Measurements from ENCODE around the gene GBP3. TPM values are rescaled to one million over a fixed set of nuclear protein-coding genes. Genes with fewer than 3 reads are reported as not detected.

The GBP3 gene, protein sequence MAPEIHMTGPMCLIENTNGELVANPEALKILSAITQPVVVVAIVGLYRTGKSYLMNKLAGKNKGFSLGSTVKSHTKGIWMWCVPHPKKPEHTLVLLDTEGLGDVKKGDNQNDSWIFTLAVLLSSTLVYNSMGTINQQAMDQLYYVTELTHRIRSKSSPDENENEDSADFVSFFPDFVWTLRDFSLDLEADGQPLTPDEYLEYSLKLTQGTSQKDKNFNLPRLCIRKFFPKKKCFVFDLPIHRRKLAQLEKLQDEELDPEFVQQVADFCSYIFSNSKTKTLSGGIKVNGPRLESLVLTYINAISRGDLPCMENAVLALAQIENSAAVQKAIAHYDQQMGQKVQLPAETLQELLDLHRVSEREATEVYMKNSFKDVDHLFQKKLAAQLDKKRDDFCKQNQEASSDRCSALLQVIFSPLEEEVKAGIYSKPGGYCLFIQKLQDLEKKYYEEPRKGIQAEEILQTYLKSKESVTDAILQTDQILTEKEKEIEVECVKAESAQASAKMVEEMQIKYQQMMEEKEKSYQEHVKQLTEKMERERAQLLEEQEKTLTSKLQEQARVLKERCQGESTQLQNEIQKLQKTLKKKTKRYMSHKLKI
- total RNA-seq (0.09 and 0.28 TPM in 2 replicates), polyA plus RNA-seq (not detected in 2 replicates)

DNA sequence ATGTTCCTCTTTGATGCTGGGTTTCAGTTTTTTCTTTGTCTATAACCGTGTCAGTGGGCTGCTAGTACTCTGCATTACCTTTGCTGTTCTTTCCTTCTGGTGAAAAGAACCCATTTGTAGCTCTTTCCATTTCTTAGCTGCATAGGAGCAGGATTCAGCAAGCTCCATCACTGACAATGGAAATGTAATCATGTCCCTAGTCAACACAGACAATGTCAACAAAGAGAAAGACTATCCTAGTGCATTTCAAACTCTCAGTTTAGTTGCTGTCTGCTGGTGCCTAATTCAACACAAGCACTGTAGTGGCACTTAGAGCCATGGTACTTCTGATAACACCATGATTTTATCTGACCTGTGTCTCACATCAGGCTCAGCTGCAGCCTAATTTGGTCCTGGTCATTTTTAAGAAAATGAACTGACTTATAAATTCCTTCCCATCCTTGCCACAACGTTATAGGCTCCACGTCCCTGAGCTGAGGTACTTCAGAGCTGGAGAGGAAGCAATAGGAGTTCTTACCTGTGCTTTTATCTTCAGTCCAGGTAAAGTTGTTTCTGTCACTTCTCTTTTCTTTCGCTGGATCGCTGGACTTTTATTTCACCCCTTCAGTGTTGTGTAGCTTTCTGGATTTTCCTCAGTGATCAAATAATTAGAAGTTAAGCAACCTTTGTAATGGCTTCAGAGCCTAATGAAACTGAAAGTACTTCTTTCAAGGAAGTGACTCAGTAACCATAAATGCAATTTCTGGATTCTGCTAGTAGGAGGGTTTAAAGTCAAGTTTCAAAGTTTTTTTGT lies at the start of gene GBP3:
Gene GBP3, minus strand, starts transcription at position 700 of the 793 bp plus-strand sequence. CDS start 2,145 bp downstream, outside the sequence.
- Histone ChIP-seq H3K4me3 (peak within 1 kb of the TSS; percentile 6), H3K36me3 (no peaks in the 10 kb centered on the region), H3K27me3 (no peaks in the 10 kb centered on the region), H3K27ac (peak within 1 kb of the TSS; percentile 83), H3K9me3 (ENCODE audit: low read depth) (no peaks in the 10 kb centered on the region), H3K4me1 (ENCODE audit: low read depth) (peaks cover 30% of the 10 kb centered on the region)
- TF ChIP-seq, protein P1, sequence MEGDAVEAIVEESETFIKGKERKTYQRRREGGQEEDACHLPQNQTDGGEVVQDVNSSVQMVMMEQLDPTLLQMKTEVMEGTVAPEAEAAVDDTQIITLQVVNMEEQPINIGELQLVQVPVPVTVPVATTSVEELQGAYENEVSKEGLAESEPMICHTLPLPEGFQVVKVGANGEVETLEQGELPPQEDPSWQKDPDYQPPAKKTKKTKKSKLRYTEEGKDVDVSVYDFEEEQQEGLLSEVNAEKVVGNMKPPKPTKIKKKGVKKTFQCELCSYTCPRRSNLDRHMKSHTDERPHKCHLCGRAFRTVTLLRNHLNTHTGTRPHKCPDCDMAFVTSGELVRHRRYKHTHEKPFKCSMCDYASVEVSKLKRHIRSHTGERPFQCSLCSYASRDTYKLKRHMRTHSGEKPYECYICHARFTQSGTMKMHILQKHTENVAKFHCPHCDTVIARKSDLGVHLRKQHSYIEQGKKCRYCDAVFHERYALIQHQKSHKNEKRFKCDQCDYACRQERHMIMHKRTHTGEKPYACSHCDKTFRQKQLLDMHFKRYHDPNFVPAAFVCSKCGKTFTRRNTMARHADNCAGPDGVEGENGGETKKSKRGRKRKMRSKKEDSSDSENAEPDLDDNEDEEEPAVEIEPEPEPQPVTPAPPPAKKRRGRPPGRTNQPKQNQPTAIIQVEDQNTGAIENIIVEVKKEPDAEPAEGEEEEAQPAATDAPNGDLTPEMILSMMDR (IDR thresholded peaks at IDR 0.05; ENCODE audit: low read depth, low read length) = no peak
- DNase-seq (ENCODE audit: low read depth in 1 of 2, low spot score in 1 of 2) = peak in 1 of 2 donors; percentile 75

DNA sequence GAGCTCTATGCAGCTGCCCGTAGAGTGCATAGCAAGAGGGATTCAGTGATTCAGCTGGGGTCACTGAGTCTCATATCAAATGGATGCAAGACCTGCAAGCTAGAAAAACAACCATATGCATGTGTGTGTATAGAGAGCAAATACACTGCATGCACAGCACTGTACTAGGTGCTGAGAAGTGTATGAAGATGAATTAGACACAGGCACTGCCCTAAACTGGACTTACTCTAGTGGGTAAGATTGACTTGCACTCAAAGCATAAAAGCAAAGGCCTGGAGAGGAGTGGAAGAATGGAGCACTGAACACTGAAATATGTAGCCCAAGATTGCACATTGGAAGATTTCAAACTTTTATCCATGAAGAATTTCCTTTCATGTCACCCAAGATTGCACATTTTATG lies 47.8 kb upstream of the GBP3 start:
- Histone ChIP-seq H3K9me3 (ENCODE audit: low read depth) (no peaks in the 10 kb centered on the region), H3K27me3 (no peaks in the 10 kb centered on the region), H3K4me1 (ENCODE audit: low read depth) (peaks cover 5% of the 10 kb centered on the region), H3K36me3 (no peaks in the 10 kb centered on the region), H3K27ac (no peak overlapping the region), H3K4me3 (no peak overlapping the region)
- DNase-seq (ENCODE audit: low read depth in 1 of 2, low spot score in 1 of 2) = no peak
- TF ChIP-seq, protein P1 (IDR thresholded peaks at IDR 0.05; ENCODE audit: low read depth, low read length) = no peak

DNA sequence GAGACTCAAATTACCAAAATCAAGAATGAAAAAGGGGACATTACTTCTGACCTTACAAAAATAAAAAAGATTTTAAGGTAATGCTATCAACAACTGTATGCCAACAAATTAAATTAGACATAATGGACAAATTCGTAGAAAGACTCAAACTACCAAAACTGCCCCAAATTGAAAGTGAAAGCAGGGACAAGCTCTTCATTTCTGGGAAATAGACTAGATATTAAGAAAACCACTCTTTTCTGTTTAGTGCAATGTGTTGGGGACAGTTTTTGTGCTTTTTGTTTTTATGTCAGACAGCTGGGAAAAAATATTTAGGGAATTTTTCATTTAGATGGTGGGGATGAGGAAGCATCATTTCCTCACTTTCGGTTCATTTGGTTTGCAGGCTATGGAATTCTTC lies 47.3 kb upstream of the GBP3 start:
- Histone ChIP-seq H3K27me3 (no peaks in the 10 kb centered on the region), H3K4me3 (no peak overlapping the region), H3K4me1 (ENCODE audit: low read depth) (peaks cover 11% of the 10 kb centered on the region), H3K27ac (no peak overlapping the region), H3K36me3 (no peaks in the 10 kb centered on the region), H3K9me3 (ENCODE audit: low read depth) (no peaks in the 10 kb centered on the region)
- TF ChIP-seq, protein P1 (IDR thresholded peaks at IDR 0.05; ENCODE audit: low read depth, low read length) = no peak
- DNase-seq (ENCODE audit: low read depth in 1 of 2, low spot score in 1 of 2) = no peak

DNA sequence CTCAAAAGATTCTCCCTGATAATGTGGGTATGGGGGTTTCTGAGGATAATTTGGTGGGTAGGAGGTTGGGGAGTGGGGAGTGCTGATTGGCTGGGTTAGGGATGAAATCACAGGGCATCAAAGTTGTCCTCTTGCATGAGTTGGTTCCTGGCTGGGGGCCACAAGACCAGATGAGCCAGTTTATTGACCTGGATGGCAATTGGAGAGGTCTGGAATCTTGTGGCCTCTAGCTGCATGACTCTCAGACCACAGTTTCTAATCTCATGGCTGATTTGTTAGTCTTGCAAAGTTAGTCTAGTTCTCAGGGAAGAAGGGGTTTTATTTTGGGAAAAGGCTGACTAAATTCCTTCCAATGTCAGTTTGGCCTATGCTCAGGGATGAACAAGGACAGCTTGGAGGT lies 45.6 kb upstream of the GBP3 start:
- DNase-seq (ENCODE audit: low read depth in 1 of 2, low spot score in 1 of 2) = peak in 1 of 2 donors; percentile 25
- no peaks in the 10 kb centered on the region for H3K27me3 ChIP-seq
- H3K36me3 ChIP-seq = no peaks in the 10 kb centered on the region
- TF ChIP-seq, protein P1 (IDR thresholded peaks at IDR 0.05; ENCODE audit: low read depth, low read length) = no peak
- no peak overlapping the region for H3K27ac ChIP-seq
- H3K4me1 ChIP-seq (ENCODE audit: low read depth) = peaks cover 26% of the 10 kb centered on the region
- H3K4me3 ChIP-seq = no peak overlapping the region
- no peaks in the 10 kb centered on the region for H3K9me3 ChIP-seq (ENCODE audit: low read depth)

DNA sequence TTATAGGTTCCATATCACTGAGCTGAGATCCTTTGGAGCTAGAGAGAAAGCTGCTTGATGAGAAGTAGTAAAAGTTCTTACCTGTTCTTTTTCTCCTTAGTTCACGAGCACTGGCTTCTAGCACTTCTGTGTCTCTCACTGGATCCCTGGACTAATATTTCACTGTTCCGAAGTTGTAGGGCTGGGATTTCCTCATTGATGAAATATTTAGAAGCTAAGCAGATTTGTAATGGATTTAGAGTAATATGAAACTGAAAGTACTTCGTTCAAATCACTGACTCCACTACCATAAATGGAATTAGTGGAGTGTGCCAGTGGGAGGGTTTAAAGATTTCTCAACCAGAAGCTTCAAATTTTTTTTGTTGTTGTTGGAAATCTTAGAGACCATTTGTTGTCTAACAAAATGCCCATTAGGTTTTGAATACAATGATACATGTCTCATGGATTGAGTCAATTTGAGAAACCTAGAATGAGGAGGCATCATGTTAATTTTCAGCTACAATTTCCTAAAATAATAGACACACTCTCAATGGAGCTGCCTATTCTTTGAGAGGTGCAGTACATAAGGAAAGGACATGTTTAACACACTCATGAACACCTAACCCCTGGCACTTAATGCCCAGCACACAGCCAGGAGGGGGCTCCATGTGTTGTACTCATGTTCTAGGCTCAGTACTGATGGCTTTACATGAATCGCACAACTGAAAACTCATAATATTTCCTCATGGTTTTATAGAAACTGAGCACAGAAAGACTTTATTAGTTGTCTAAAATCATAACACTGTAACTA lies 42.6 kb upstream of the GBP3 start, which contains the start of gene GBP1:
Gene GBP1, minus strand, starts transcription at position 130 of the 790 bp plus-strand sequence. CDS start 1,974 bp downstream, outside the sequence.
- DNase-seq (ENCODE audit: low read depth in 1 of 2, low spot score in 1 of 2) = peak; percentile 21 to 90
- Histone ChIP-seq H3K27me3 (no peaks in the 10 kb centered on the region), H3K27ac (peak within 1 kb of the TSS; percentile 92), H3K36me3 (no peaks in the 10 kb centered on the region), H3K4me3 (no peak within 1 kb of the TSS), H3K9me3 (ENCODE audit: low read depth) (no peaks in the 10 kb centered on the region), H3K4me1 (ENCODE audit: low read depth) (peaks cover 27% of the 10 kb centered on the region)
- TF ChIP-seq, protein P1 (IDR thresholded peaks at IDR 0.05; ENCODE audit: low read depth, low read length) = no peak
